Activated CD8-positive, alpha-beta T cell treated with anti-CD3 and anti-CD28 coated beads, Interleukin-2, amount 10 ng/mL, durations not matched to agents 7 days and 5 days (primary cell): ENCODE results near the gene UBE2N. TPM values are rescaled to one million over a fixed set of nuclear protein-coding genes. Genes with fewer than 3 reads are reported as not detected.
"Not testable (repeated sequence)": the region's sequence is repeated elsewhere in the genome, so short reads cannot be mapped to it uniquely, and the experiment has no call there.

Experiments used
- ATAC-seq: fragments of 150-1000 bp; cut with Tn5 transposase; one replicate; pipeline ENCODE4 v1.10.0; 2021; ENCODE audit warnings: moderate library complexity
- CTCF ChIA-PET: fragments of 350-600 bp; sonication (Branson Sonifier 250); formaldehyde crosslinking; loops from one replicate; lab custom pipeline; 2021; ENCODE audit warnings: antibody characterized with exemption; lab: Charles Lee
- POLR2A ChIA-PET: fragments of 350-600 bp; sonication (Branson Sonifier 250); formaldehyde crosslinking; loops from one replicate; lab custom pipeline; 2021; ENCODE audit warnings: antibody characterized with exemption; lab: Charles Lee
- DNase-seq: peaks from one replicate; pipeline ENCODE4 v3.0.0-alpha.2; 2020
- H3K27ac Mint-ChIP-seq: one replicate; pipeline ENCODE4 v1.8.0; 2021; ENCODE audit warnings: mild to moderate bottlenecking, mixed read lengths
- H3K27me3 Mint-ChIP-seq: one replicate; pipeline ENCODE4 v1.8.0; 2021; ENCODE audit warnings: low read depth, mixed read lengths
- H3K36me3 Mint-ChIP-seq: one replicate; pipeline ENCODE4 v1.8.0; 2021; ENCODE audit warnings: low read depth, mixed read lengths
- H3K4me1 Mint-ChIP-seq: one replicate; pipeline ENCODE4 v1.8.0; 2021; ENCODE audit warnings: low read depth, mixed read lengths
- H3K4me3 Mint-ChIP-seq: one replicate; pipeline ENCODE4 v1.8.0; 2021; ENCODE audit warnings: mild to moderate bottlenecking, mixed read lengths
- H3K9me3 Mint-ChIP-seq: one replicate; pipeline ENCODE4 v1.8.0; 2022; ENCODE audit warnings: mixed read lengths; ENCODE audit not compliant: insufficient read depth
- total RNA-seq, 2 experiments: library from RNA; stranded (reverse); gene quantifications; one replicate each; pipeline ENCODE4 v1.2.3, GENCODE V29; 2021

UBE2N gene
- total RNA-seq, 2 experiments from 2014 or later, result 183 to 194 TPM

DNA sequence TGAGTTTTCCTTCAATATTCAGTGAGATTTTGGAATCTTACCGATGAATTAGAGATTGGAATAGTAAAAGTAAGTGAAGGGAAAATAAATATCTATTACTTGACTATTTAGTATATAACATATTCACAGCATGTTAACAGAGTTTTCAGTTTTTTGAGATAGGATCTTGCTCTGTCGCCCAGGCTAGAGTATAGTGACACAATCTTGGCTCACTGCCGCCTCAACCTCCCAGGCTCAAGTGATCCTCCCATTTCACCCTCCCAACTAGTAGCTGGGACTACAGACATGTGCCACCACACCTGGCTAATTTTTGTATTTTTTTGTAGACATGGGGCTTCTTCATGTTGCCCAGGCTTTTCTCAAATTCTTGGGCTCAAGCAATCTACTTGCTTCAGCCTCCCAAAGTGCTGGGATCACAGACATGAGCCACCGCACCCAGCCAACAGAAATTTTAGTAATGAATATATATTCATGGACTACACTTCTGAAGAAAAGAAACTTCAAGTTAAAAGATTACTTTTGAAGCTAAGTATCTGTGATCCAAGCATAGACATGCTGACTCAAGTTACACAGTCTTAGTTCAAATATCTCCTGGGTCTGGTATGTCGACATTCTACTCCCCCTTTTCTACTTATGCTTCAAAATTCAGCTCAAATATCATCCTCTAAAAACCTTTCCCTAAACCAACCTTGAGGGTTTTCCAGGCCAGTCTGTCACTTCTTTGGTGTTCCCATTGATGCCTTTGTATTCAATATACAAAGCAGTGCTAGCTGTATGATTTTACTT is 13.8 kb downstream of the UBE2N start:
- no peaks in the 10 kb centered on the region for H3K9me3 Mint-ChIP-seq
- no peak overlapping the region for H3K27ac Mint-ChIP-seq
- H3K36me3 Mint-ChIP-seq, result peaks cover 21% of the 10 kb centered on the region

DNA sequence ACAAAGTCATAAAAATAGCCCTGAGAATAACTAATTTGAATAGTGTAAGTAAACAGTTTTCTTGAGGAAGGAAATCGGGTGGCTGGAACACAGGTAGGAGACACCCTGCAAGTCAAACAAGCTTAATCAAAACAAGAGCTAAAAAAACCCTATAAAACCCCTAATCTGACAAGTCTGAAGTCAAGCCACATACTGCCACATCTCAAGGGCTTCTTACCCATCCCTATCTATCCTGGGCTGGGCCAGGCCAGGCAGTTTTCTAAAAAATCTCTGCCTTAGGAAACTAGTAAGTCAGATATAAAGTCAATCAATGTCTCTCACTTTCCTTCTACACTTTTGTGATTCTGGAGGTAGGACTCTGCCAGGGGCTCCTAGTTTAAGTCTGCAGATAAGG is 15.3 kb downstream of the UBE2N start:
- Mint-ChIP-seq H3K27me3 (no peaks in the 10 kb centered on the region), H3K36me3 (peaks cover 19% of the 10 kb centered on the region), H3K4me3 (no peak overlapping the region), H3K4me1 (peaks cover 63% of the 10 kb centered on the region), H3K9me3 (no peaks in the 10 kb centered on the region), H3K27ac (peak overlapping the region; percentile 43)
- POLR2A ChIA-PET, result interaction anchor here (0.6 kb wide), 1 partner anchor 1417 kb away, joined by 4 read pairs; no protein-coding TSS in a partner anchor
- CTCF ChIA-PET, result interaction anchor here (0.6 to 2.1 kb wide), 7 partner anchors 11 to 675 kb away, joined by 3 to 9 read pairs (median 4); no protein-coding TSS in a partner anchor
- peak; percentile 33 for ATAC-seq
- no peak for DNase-seq

More for the DNA sequence above, 13.8 kb downstream of the UBE2N start:
- ATAC-seq, result no peak
- no peaks in the 10 kb centered on the region for H3K27me3 Mint-ChIP-seq
- peaks cover 57% of the 10 kb centered on the region for H3K4me1 Mint-ChIP-seq
- ChIA-PET CTCF (interaction anchor here (0.8 to 1.3 kb wide), 3 partner anchors 8 to 20 kb away, joined by 3 to 9 read pairs (median 3); no protein-coding TSS in a partner anchor), POLR2A (interaction anchor here (1.2 kb wide), 1 partner anchor 13 kb away, joined by 3 read pairs; no protein-coding TSS in a partner anchor)
- H3K4me3 Mint-ChIP-seq, result no peak overlapping the region
- DNase-seq, result no peak

DNA sequence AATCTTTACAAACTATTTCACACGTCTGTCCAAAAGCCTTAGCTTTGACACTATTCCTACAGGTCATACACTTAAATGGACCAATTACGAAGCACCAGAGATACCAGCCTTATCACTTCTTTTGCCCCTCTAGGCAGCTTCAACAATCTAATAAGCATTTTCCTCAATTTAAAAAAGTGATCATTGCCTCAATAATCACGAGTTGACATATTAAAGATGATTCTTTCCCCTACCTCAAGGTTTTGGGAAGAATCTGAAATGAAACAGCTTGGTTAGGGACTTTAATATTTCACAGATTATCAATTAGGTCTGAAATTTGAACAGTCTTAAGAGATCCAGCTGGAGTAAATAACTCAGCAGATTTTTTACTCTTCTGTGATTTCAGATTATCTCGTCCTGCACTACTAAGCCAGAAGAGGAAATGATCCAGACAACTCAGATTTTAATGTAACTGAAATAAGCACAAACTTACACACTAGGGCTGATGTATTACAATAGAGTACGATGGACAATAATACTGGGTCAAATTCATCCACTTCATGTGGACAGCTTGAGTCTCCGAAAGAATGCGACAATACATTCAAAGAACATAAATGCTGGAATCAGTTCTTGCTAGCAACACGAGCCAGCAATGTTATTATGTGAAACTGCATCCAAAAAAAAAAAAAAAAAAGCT is 15.9 kb downstream of the UBE2N start:
- Mint-ChIP-seq H3K36me3 (peaks cover 16% of the 10 kb centered on the region), H3K4me1 (peaks cover 61% of the 10 kb centered on the region), H3K27me3 (no peaks in the 10 kb centered on the region), H3K27ac (peak overlapping the region; percentile 43), H3K9me3 (no peaks in the 10 kb centered on the region), H3K4me3 (no peak overlapping the region)
- ChIA-PET CTCF (interaction anchor here (0.6 to 2.1 kb wide), 8 partner anchors 11 to 676 kb away, joined by 3 to 9 read pairs (median 4); no protein-coding TSS in a partner anchor), POLR2A (interaction anchor here (0.6 to 1.5 kb wide), 3 partner anchors 16 to 1417 kb away, joined by 3 to 5 read pairs (median 4); partner anchors contain the start of gene UBE2N)
- ATAC-seq (no peak), DNase-seq (no peak)

DNA sequence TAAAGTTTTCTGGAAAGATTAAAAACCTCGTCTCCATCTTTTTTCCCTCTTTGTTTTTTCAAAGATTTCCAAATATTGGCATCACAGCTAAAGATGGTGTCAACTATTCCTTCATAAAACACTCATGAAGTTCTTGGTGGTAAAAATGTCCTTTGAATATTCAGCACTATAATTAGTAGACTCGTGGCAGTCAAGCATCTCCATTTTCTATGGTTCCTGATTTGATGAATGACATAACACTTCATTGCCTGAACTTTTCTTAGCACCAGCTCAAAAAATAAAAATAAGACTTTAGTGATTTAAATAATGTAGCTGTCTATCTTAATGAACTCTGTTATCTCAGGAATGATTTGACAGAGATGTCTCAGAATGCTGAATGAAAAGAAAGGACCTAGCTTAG is 19.7 kb downstream of the UBE2N start:
- Mint-ChIP-seq H3K36me3 (peaks cover 9% of the 10 kb centered on the region), H3K27me3 (no peaks in the 10 kb centered on the region), H3K9me3 (no peaks in the 10 kb centered on the region), H3K4me1 (peaks cover 74% of the 10 kb centered on the region), H3K4me3 (no peak overlapping the region), H3K27ac (no peak overlapping the region)
- CTCF ChIA-PET, result interaction anchor here (0.8 to 5.3 kb wide), 6 partner anchors 16 to 680 kb away, joined by 4 to 72 read pairs (median 6); no protein-coding TSS in a partner anchor
- POLR2A ChIA-PET, result interaction anchor here (0.5 to 0.8 kb wide), 3 partner anchors 19 to 1794 kb away, joined by 3 read pairs; no protein-coding TSS in a partner anchor
- DNase-seq, result no peak
- no peak for ATAC-seq

DNA sequence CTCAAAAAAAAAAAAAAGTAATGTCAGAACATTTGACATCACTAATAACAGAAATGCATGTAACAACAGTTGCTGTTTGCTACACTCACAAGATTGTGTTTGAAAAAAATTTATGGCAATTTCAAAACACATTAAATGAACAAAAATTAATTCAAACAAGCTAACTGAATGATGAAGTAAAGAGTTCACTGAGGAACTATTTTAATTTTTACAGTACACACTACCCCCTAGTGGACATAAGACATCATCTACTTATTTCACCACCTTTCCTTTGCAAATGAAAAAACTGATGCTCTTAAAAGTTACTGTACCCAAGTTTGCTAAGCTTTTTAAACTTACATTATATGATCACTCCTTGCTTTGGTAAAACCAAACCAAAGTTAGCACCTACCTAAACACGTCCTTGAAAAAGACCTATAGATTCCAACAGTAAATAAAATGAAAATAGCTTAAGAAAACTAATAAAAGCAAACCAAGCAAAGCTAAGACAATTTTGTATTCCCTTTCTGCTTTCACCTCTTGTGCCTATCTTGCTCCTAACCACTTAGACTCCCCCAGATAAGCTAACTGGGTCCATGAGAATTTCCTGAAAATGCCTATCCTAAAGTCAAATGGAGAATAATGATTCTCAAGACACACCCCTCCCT is 22.2 kb downstream of the UBE2N start:
- no peak for DNase-seq
- POLR2A ChIA-PET, result no interaction called here

DNA sequence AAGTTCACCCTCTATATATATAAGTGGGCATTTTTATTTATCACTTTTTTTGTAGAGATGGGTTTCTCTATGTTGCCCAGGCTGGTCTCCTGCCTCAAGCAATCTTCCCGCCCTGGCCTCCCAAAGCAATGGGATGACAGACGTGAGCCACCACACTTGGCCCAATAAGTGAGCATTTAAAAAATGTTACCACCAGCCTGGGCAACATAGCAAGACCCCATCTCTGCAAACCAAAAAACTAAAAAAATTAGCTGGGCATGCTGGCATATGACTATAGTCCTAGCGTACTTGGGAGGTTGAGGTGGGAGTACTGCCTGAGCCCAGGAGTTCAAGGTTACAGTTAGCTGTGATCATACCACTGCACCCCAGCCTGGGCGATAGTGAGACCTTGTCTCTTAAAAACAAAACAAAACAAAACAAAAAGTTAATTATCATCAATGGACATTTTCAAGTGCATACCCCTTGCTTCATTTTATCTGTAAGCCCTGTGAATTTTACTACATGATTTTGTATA is 23.7 kb downstream of the UBE2N start:
- Mint-ChIP-seq H3K27ac (no peak overlapping the region), H3K4me1 (peaks cover 74% of the 10 kb centered on the region), H3K27me3 (no peaks in the 10 kb centered on the region), H3K36me3 (peaks cover 22% of the 10 kb centered on the region), H3K9me3 (no peaks in the 10 kb centered on the region), H3K4me3 (no peak overlapping the region)
- ATAC-seq, result no peak
- no peak for DNase-seq
- ChIA-PET POLR2A (interaction anchor here (0.6 to 1.4 kb wide), 2 partner anchors 23 to 519 kb away, joined by 3 to 5 read pairs; partner anchors contain the start of gene UBE2N), CTCF (interaction anchor here (0.8 to 3.1 kb wide), 5 partner anchors 21 to 684 kb away, joined by 3 to 26 read pairs (median 3); no protein-coding TSS in a partner anchor)

More for the DNA sequence above, 22.2 kb downstream of the UBE2N start:
- ATAC-seq, result peak; percentile 62
- Mint-ChIP-seq H3K9me3 (no peaks in the 10 kb centered on the region), H3K4me1 (peaks cover 75% of the 10 kb centered on the region), H3K36me3 (peaks cover 16% of the 10 kb centered on the region), H3K27ac (no peak overlapping the region), H3K27me3 (no peaks in the 10 kb centered on the region), H3K4me3 (no peak overlapping the region)
- CTCF ChIA-PET, result interaction anchor here (0.7 to 5.3 kb wide), 47 partner anchors 9 to 709 kb away, joined by 3 to 72 read pairs (median 5); partner anchors contain the start of genes EEA1, MRPL42 and UBE2N

DNA sequence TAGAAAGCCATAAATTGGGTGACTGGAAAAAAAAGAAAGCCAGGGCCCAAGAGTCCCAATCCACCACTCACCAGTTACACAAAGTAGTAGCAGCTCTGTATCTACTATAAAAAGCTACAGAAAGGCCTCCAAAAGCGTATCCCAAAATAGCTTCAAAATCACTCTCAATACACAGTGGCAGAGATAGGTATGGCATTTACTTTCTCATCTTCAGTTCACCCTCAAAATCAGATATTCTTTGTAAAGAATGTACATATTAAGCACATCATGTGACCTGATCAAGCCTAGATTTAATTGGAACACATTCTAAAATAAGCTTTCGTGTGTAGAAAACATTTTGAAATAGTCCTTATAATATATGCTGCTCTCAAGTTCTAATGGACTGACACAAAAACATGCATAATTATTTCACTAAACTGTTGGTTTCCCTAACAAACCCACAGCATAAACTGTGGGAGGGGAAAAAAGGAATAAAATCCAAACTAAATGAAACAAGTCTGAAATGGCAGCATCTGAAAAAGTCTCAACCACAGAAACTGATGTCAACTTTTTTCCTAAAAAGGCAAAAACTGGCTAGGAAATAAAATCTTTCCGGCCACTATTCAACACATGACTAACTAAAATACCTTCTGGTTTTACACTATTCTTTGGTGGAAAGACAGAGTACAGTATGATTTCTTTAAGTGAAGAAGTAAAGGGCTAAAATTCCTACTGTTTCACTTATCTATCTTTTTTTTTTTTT is 25.9 kb downstream of the UBE2N start:
- Mint-ChIP-seq H3K27ac (peak overlapping the region; percentile 70), H3K4me3 (peak overlapping the region; percentile 37), H3K4me1 (peaks cover 74% of the 10 kb centered on the region), H3K9me3 (no peaks in the 10 kb centered on the region), H3K27me3 (no peaks in the 10 kb centered on the region), H3K36me3 (peaks cover 31% of the 10 kb centered on the region)
- ATAC-seq, result peak; percentile 37
- no peak for DNase-seq
- ChIA-PET POLR2A (interaction anchor here (0.6 to 1.4 kb wide), 2 partner anchors 52 to 267 kb away, joined by 3 read pairs; no protein-coding TSS in a partner anchor), CTCF (interaction anchor here (1.0 to 4.1 kb wide), 10 partner anchors 10 to 686 kb away, joined by 3 to 25 read pairs (median 6); no protein-coding TSS in a partner anchor)

DNA sequence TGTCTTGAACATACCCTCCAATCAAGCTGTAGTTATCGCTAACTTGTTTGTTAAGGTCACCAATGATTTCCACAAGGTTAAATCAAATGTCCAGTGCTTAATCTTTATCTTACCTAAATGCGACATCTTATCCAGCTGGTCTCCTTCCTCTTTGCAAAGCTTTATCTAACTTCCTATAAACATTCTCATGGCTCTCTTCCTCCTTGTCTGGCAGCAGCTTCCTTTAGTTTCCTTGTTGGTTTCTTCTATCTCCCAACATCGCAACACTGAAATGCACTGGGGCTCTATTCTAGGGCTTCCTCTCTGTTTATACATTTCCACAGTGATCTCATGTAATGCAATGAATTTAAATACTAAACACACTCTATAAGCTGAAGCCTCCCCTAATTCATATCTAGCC is 28.7 kb downstream of the UBE2N start:
- peaks cover 54% of the 10 kb centered on the region for H3K36me3 Mint-ChIP-seq
- no peak overlapping the region for H3K27ac Mint-ChIP-seq
- ATAC-seq, result no peak

DNA sequence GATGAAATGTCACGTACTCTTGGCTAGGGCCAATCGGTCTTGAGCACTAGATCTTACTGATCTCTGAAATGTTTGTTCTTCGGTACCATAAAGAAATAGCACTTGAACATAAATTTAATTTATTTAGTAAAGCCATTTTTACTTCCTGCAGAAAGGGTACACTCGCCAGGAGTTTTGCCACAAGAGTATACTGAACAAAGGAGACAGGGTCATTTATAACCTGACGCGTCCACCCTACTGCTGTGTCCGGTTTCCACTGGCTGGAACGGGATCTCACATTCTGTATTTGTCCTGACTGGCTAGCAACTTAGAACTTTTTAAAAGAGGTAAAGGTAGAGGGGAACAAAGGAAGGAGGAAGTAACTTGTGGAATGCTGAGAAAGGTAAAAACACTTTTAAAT is 29.4 kb downstream of the UBE2N start:
- DNase-seq, H3K4me3 Mint-ChIP-seq, H3K9me3 Mint-ChIP-seq, ATAC-seq, H3K27me3 Mint-ChIP-seq, POLR2A ChIA-PET: not testable (repeated sequence)
- Mint-ChIP-seq H3K4me1 (peaks cover 56% of the 10 kb centered on the region), H3K36me3 (peaks cover 59% of the 10 kb centered on the region), H3K27ac (peak overlapping the region; percentile 15)
- CTCF ChIA-PET, result interaction anchor here (1.1 to 4.1 kb wide), 2 partner anchors 15 to 425 kb away, joined by 3 to 25 read pairs; no protein-coding TSS in a partner anchor

More for the DNA sequence above, 28.7 kb downstream of the UBE2N start:
- POLR2A ChIA-PET, result no interaction called here
- CTCF ChIA-PET, result interaction anchor here (1.1 to 4.1 kb wide), 2 partner anchors 16 to 426 kb away, joined by 3 to 25 read pairs; no protein-coding TSS in a partner anchor
- no peak for DNase-seq
- no peaks in the 10 kb centered on the region for H3K9me3 Mint-ChIP-seq
- H3K27me3 Mint-ChIP-seq, result no peaks in the 10 kb centered on the region
- no peak overlapping the region for H3K4me3 Mint-ChIP-seq
- H3K4me1 Mint-ChIP-seq, result peaks cover 59% of the 10 kb centered on the region

DNA sequence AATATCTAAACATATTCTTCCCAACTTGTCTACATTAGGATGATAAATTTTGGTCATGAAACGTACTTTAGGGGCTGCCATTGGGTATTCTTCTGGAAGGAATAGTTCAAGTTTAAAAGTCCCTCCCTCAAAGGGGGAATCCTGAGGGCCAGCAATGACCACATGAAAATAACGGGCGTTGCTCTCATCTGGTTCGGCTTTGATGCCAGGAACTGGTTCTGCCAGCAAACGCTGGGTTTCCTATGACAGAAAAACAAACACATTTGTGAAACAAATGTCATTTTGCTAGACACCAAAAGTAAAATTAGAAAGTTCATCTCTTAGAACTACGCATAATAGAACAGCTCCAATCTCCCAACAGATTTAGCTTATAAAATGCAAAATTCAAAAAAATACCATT is 30.7 kb downstream of the UBE2N start:
- H3K27me3 Mint-ChIP-seq, ATAC-seq, DNase-seq, H3K9me3 Mint-ChIP-seq, POLR2A ChIA-PET, H3K4me3 Mint-ChIP-seq: not testable (repeated sequence)
- CTCF ChIA-PET, result interaction anchor here (0.7 to 4.7 kb wide), 9 partner anchors 9 to 626 kb away, joined by 3 to 43 read pairs (median 4); no protein-coding TSS in a partner anchor
- Mint-ChIP-seq H3K27ac (peak overlapping the region; percentile 45), H3K36me3 (peaks cover 69% of the 10 kb centered on the region), H3K4me1 (peaks cover 43% of the 10 kb centered on the region)
